Measurements from ENCODE around the gene CDYL2.

DNA sequence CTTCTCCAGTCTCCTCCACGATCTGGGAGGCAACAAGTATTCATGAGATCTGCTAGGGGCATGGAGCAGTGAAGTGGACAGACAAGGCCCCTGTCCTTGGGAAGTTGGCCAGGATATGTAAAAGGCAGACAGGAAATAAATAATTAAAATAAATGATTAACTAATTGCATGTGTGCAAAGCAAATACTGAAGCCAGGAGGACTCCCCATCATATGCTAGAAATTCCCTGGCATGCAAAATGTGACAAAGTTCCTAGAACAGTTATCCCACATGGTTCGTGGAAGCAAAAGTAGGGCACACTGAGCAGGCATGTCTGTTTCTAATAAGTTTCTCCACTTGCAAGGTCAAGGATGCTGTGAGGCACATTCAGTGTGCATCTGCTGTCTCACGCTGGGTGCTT, 86.8 kb downstream of the CDYL2 start:
- no peak for TF ChIP-seq EZH2phosphoT487 (IDR thresholded peaks at IDR 0.05; ENCODE audit: insufficient read depth, low read depth)
- TF ChIP-seq EZH2 (IDR thresholded peaks at IDR 0.05; ENCODE audit: insufficient read depth, poor library complexity, severe bottlenecking) = no peak
